ENCODE measurements around the gene PSMD9.

The PSMD9 gene

DNA sequence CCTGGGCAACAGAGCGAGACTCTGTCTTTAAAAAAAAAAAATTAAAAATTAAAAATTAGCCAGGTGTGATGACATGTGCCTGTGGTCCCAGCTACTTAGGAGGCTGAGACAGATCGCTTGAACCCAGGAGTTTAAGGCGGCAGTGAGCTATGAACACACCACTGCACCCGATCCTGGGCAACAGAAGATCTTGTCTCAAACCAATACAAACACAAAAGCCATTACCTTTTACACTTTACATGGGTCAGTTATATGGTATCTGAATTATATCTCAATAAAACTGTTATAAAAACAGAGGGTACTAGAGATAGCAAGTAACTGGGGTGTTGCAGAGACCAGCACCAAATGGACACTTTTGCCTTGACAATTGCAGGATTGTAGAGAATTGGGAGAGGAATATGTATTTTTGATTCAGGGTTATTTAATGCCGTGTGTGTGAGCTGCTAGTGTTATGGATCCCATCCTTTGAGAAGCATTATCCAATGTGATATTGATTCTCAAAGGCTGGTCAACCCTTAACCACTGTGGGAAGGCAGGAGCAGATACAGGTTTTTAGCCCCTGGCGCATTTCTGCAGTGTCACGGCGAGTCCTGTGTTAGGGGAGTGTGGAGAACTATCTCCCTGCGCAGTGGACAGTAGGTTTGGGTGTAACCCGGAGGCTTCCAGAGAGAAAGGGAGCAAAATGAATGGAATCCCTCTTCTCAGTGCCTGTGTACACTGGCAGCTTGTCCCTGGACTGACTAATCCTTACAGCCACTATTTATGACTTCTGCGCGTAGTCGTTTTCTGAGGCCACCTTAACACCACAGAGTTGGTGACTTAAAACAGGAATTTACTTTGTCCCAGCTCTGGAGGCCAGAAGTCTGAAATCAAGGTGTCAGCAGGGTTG lies 4.3 kb downstream of the PSMD9 start:
- Histone ChIP-seq H3K9me2 (replicated peaks; ENCODE audit: insufficient read depth, low read length) (no peaks in the 10 kb centered on the region), H3K79me2 (ENCODE audit: insufficient read depth, low read length) (peaks cover 53% of the 10 kb centered on the region), H3K4me2 (ENCODE audit: low read depth, low read length, poor library complexity, severe bottlenecking) (no peak overlapping the region), H3K9ac (ENCODE audit: low read length) (no peak overlapping the region), H4K20me1 (ENCODE audit: low read depth, low read length) (no peaks in the 10 kb centered on the region), H3K36me3 (ENCODE audit: low read length) (0 out of 2 replicates have a peak, but pooled peaks cover 8% of the 10 kb centered on the region), H3K27ac (ENCODE audit: low read depth, low read length) (no peak overlapping the region), H3F3A (ENCODE audit: insufficient read depth) (peaks cover 12% of the 10 kb centered on the region; the same call in 1 of the 2 replicates), H3K4me3 (ENCODE audit: insufficient read depth, low read length, poor library complexity, severe bottlenecking) (no peak overlapping the region), H3K9me3 (ENCODE audit: insufficient read depth, low read length) (no peaks in the 10 kb centered on the region), H2AFZ (ENCODE audit: low read depth, low read length, severe bottlenecking) (no peak overlapping the region), H3K27me3 (ENCODE audit: low read length) (no peaks in the 10 kb centered on the region)
- no peak for TF ChIP-seq EZH2phosphoT487 (conservative IDR thresholded peaks at IDR 0.05; ENCODE audit: low read length)
- TF ChIP-seq, protein P1, sequence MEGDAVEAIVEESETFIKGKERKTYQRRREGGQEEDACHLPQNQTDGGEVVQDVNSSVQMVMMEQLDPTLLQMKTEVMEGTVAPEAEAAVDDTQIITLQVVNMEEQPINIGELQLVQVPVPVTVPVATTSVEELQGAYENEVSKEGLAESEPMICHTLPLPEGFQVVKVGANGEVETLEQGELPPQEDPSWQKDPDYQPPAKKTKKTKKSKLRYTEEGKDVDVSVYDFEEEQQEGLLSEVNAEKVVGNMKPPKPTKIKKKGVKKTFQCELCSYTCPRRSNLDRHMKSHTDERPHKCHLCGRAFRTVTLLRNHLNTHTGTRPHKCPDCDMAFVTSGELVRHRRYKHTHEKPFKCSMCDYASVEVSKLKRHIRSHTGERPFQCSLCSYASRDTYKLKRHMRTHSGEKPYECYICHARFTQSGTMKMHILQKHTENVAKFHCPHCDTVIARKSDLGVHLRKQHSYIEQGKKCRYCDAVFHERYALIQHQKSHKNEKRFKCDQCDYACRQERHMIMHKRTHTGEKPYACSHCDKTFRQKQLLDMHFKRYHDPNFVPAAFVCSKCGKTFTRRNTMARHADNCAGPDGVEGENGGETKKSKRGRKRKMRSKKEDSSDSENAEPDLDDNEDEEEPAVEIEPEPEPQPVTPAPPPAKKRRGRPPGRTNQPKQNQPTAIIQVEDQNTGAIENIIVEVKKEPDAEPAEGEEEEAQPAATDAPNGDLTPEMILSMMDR (IDR thresholded peaks at IDR 0.05; ENCODE audit: insufficient read depth, low read length, poor library complexity, severe bottlenecking): no peak

DNA sequence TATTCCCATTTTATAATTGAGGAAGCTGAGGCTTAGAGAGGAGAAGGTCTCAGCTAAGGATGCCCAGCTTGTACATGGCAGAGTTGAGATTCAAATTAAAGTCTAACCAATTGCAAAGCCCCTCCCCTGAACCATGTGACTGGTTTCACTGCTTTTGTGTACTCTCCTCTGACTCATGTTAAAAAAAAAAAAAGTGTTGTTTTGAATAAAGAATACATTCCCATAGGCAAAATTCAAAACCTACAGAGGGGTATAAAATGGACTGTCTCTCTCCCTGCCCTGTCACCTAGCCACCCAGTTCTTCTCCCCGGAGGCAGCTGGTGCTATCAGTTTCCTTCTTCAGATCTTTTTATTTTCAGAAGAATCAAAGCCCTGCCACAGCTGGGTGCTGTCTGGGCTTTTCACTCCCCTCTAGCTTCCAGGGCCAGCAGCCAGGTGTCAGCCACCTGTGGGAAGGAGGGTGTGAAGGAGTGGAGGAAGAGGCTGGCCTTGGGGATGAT lies 5.4 kb downstream of the PSMD9 start:
- H3K9ac ChIP-seq (ENCODE audit: low read length): no peak overlapping the region
- peaks cover 53% of the 10 kb centered on the region for H3K79me2 ChIP-seq (ENCODE audit: insufficient read depth, low read length)
- H3K4me2 ChIP-seq (ENCODE audit: low read depth, low read length, poor library complexity, severe bottlenecking): no peak overlapping the region

DNA sequence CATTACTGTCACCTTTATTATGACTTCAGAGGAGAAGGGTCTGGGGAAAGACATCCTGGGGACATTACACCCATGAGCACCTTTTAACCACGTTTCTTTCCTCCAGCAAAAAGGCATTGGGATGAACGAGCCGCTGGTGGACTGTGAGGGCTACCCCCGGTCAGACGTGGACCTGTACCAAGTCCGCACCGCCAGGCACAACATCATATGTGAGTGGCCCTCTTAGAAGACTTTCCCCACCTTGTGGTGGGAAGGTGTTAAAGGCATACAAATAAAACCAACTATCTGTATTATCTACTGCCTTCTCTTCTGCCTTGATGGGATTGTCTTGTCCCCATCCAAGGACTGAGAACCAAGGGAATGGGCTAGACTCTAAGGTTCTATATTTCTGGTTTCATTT lies 6.0 kb downstream of the PSMD9 start:
- H3K4me2 ChIP-seq (ENCODE audit: low read depth, low read length, poor library complexity, severe bottlenecking): no peak overlapping the region
- no peak for TF ChIP-seq EZH2phosphoT487 (conservative IDR thresholded peaks at IDR 0.05; ENCODE audit: low read length)
- TF ChIP-seq, protein P1 (IDR thresholded peaks at IDR 0.05; ENCODE audit: insufficient read depth, low read length, poor library complexity, severe bottlenecking): no peak
- no peaks in the 10 kb centered on the region for H3K27me3 ChIP-seq (ENCODE audit: low read length)
- no peaks in the 10 kb centered on the region for H3K9me2 ChIP-seq (replicated peaks; ENCODE audit: insufficient read depth, low read length)
- H3K27ac ChIP-seq (ENCODE audit: low read depth, low read length): no peak overlapping the region
- no peak overlapping the region for H3K9ac ChIP-seq (ENCODE audit: low read length)
- H3K79me2 ChIP-seq (ENCODE audit: insufficient read depth, low read length): peaks cover 46% of the 10 kb centered on the region
- no peak overlapping the region for H2AFZ ChIP-seq (ENCODE audit: low read depth, low read length, severe bottlenecking)
- H3K36me3 ChIP-seq (ENCODE audit: low read length): 0 out of 2 replicates have a peak, but pooled peaks cover 8% of the 10 kb centered on the region
- H4K20me1 ChIP-seq (ENCODE audit: low read depth, low read length): no peaks in the 10 kb centered on the region
- 0 out of 2 replicates have a peak, but pooled peaks cover 9% of the 10 kb centered on the region for H3F3A ChIP-seq (ENCODE audit: insufficient read depth)
- no peak overlapping the region for H3K4me3 ChIP-seq (ENCODE audit: insufficient read depth, low read length, poor library complexity, severe bottlenecking)
- no peaks in the 10 kb centered on the region for H3K9me3 ChIP-seq (ENCODE audit: insufficient read depth, low read length)

More for the DNA sequence above, 5.4 kb downstream of the PSMD9 start:
- no peak overlapping the region for H3K4me3 ChIP-seq (ENCODE audit: insufficient read depth, low read length, poor library complexity, severe bottlenecking)
- no peaks in the 10 kb centered on the region for H4K20me1 ChIP-seq (ENCODE audit: low read depth, low read length)
- H3K27me3 ChIP-seq (ENCODE audit: low read length): no peaks in the 10 kb centered on the region
- H2AFZ ChIP-seq (ENCODE audit: low read depth, low read length, severe bottlenecking): no peak overlapping the region
- TF ChIP-seq, protein P1 (IDR thresholded peaks at IDR 0.05; ENCODE audit: insufficient read depth, low read length, poor library complexity, severe bottlenecking): no peak
- TF ChIP-seq EZH2phosphoT487 (conservative IDR thresholded peaks at IDR 0.05; ENCODE audit: low read length): no peak
- H3K9me3 ChIP-seq (ENCODE audit: insufficient read depth, low read length): no peaks in the 10 kb centered on the region
- no peak overlapping the region for H3K27ac ChIP-seq (ENCODE audit: low read depth, low read length)
- no peaks in the 10 kb centered on the region for H3K9me2 ChIP-seq (replicated peaks; ENCODE audit: insufficient read depth, low read length)
- 0 out of 2 replicates have a peak, but pooled peaks cover 9% of the 10 kb centered on the region for H3F3A ChIP-seq (ENCODE audit: insufficient read depth)
- H3K36me3 ChIP-seq (ENCODE audit: low read length): 0 out of 2 replicates have a peak, but pooled peaks cover 8% of the 10 kb centered on the region

Data from SU-DHL-6 (cell line).